Neural cell (in vitro differentiated cells): ENCODE data around the gene ENO3.

Experiments used
- MXI1 ChIP-seq: fragments of 450-650 bp; conservative IDR thresholded peaks from 2 replicates; pipeline ENCODE4 v1.6.1; 2014; ENCODE audit warnings: antibody characterized with exemption, mild to moderate bottlenecking; ENCODE audit not compliant: poor library complexity, severe bottlenecking
- TF ChIP-seq, protein P1 (sequence below): fragments of 450-650 bp; IDR thresholded peaks from 2 replicates; pipeline ENCODE4 v1.5.1; 2014; ENCODE audit warnings: antibody characterized with exemption, mild to moderate bottlenecking, moderate library complexity; ENCODE audit not compliant: poor library complexity, severe bottlenecking

DNA sequence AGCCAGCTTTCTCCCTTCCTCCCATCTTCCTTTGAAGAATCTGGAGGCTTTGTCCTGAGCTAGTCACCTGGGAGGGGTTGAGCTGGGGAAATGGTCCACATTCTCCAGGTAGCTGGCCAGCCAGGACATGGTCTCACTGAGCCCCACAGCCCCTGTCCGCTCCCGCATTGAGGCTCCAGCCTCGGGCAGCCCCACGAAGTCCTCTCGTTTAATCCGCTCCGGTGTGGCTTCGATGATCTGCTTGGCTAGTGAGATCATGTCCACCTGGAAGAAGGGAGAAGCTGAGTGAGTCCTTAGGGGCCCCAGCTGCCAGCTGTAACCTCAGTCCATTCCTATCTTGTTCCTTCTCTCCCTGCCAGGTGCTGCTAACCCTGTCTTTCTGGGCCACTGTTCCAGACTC, 19.4 kb downstream of the ENO3 start:
- TF ChIP-seq, protein P1, sequence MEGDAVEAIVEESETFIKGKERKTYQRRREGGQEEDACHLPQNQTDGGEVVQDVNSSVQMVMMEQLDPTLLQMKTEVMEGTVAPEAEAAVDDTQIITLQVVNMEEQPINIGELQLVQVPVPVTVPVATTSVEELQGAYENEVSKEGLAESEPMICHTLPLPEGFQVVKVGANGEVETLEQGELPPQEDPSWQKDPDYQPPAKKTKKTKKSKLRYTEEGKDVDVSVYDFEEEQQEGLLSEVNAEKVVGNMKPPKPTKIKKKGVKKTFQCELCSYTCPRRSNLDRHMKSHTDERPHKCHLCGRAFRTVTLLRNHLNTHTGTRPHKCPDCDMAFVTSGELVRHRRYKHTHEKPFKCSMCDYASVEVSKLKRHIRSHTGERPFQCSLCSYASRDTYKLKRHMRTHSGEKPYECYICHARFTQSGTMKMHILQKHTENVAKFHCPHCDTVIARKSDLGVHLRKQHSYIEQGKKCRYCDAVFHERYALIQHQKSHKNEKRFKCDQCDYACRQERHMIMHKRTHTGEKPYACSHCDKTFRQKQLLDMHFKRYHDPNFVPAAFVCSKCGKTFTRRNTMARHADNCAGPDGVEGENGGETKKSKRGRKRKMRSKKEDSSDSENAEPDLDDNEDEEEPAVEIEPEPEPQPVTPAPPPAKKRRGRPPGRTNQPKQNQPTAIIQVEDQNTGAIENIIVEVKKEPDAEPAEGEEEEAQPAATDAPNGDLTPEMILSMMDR = no peak
- no peak for TF ChIP-seq MXI1
